Measurements from ENCODE around the gene CDC42EP4. TPM values are rescaled to one million over a fixed set of nuclear protein-coding genes. Genes with fewer than 3 reads are reported as not detected.

The CDC42EP4 gene
- total and polyA plus RNA-seq, 10 of the 15 experiments (the other 5 are each of a cell fraction or from before 2014, with no cell fraction given) = 0.05 to 7.1 (median 2.7) TPM

- WGBS (ENCODE audit: insufficient coverage, insufficient replicate concordance, low lambda C conversion rate, missing lambda C conversion rate) = 82% methylated on average over 9 of the region's 9 CpGs
- FAIRE-seq = no peak
- no peak for ATAC-seq
- Histone ChIP-seq H3K27ac (ENCODE audit: control insufficient read depth, insufficient read depth) (no peak overlapping the region), H3K9me3 (replicated peaks; ENCODE audit: control insufficient read depth, insufficient read depth, low read length) (no peaks in the 10 kb centered on the region), H3K36me3 (ENCODE audit: control insufficient read depth in 2 of 2, insufficient read depth in 2 of 2, low read length in 1 of 2) (no peaks in the 10 kb centered on the region; a peak in 1 of 4 replicates), H3K79me2 (ENCODE audit: control insufficient read depth, insufficient read depth, low read length) (peaks cover 10% of the 10 kb centered on the region), H3K4me3 (no peak overlapping the region), H3K4me1 (ENCODE audit: control insufficient read depth, insufficient read depth, low read length) (peaks cover 31% of the 10 kb centered on the region), H3K27me3 (replicated peaks in 1 of 2; ENCODE audit: control insufficient read depth in 2 of 2, insufficient read depth in 2 of 2, low read length in 1 of 2) (no peaks in the 10 kb centered on the region), H3K9ac (ENCODE audit: control insufficient read depth, insufficient read depth, low read length) (no peak overlapping the region), H3K4me2 (ENCODE audit: control insufficient read depth, insufficient read depth) (no peak overlapping the region), H2AFZ (ENCODE audit: control insufficient read depth, low read depth, low read length) (no peak overlapping the region), H4K20me1 (ENCODE audit: control insufficient read depth, insufficient read depth) (no peaks in the 10 kb centered on the region)
- no TSS peak for BruUV-seq (replicated peaks)
- in situ Hi-C loops (cut with MboI) (no loop called here), intact Hi-C loops (cut with micrococcal nuclease; ENCODE audit: unreplicated experiment) (no loop called here)
- SMC1A ChIA-PET (ENCODE audit: uncharacterized antibody, unreplicated experiment) = no interaction called here
- no peak for DNase-seq (ENCODE audit: low read depth, low spot score)
- POLR2A ChIA-PET = no interaction called here
- CTCF ChIA-PET = no interaction called here
- RAD21 ChIA-PET (ENCODE audit: unreplicated experiment) = interaction anchor here (1.2 kb wide), 1 partner anchor 18 kb away, joined by 3 read pairs; the partner anchor contains the start of gene CDC42EP4
- TF ChIP-seq NFXL1 (IDR thresholded peaks at IDR 0.05; ENCODE audit: borderline replicate concordance) = no peak
- TF ChIP-seq SIN3A (IDR thresholded peaks at IDR 0.05; ENCODE audit: low read depth, low read length) = no peak
Measured at GRCh38 chr17:73293480-73293911, 18.3 kb downstream of the CDC42EP4 start.

DNA sequence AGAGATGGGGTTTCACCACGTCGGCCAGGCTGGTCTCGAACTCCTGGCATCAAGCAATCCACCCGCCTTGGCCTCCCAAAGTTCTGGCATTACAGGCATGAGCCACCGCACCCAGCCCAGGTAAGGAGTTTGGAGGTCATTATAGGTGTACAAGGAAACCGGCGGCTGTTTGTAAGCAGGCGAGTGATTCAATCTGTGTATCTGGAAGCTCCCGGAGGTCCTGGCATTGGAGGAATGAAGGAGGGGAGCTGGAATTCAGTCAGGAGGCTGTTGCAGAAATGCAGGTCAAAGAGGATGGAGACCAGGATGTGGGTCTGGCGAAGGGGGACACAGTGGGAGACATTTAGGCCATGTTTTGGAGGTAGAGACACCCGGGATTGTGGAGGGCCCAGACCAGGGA is 18.8 kb downstream of the CDC42EP4 start:
- in situ Hi-C loops (cut with MboI) = no loop called here
- RAD21 ChIA-PET (ENCODE audit: unreplicated experiment) = interaction anchor here (1.2 kb wide), 1 partner anchor 19 kb away, joined by 3 read pairs; the partner anchor contains the start of gene CDC42EP4
- H3K27ac ChIP-seq (ENCODE audit: control insufficient read depth, insufficient read depth) = no peak overlapping the region
- peaks cover 27% of the 10 kb centered on the region for H3K4me1 ChIP-seq (ENCODE audit: control insufficient read depth, insufficient read depth, low read length)
- H3K4me2 ChIP-seq (ENCODE audit: control insufficient read depth, insufficient read depth) = no peak overlapping the region
- peaks cover 10% of the 10 kb centered on the region for H3K79me2 ChIP-seq (ENCODE audit: control insufficient read depth, insufficient read depth, low read length)
- no peaks in the 10 kb centered on the region for H3K9me3 ChIP-seq (replicated peaks; ENCODE audit: control insufficient read depth, insufficient read depth, low read length)
- SMC1A ChIA-PET (ENCODE audit: uncharacterized antibody, unreplicated experiment) = no interaction called here
- POLR2A ChIA-PET = no interaction called here
- intact Hi-C loops (cut with micrococcal nuclease; ENCODE audit: unreplicated experiment) = no loop called here
- 98% methylated on average over 11 of the region's 11 CpGs for WGBS (ENCODE audit: insufficient coverage, insufficient replicate concordance, low lambda C conversion rate, missing lambda C conversion rate)
- CTCF ChIA-PET = no interaction called here
- DNase-seq (ENCODE audit: low read depth, low spot score) (no peak), ATAC-seq (no peak), FAIRE-seq (no peak)
- no peaks in the 10 kb centered on the region for H3K27me3 ChIP-seq (replicated peaks in 1 of 2; ENCODE audit: control insufficient read depth in 2 of 2, insufficient read depth in 2 of 2, low read length in 1 of 2)
- TF ChIP-seq POLR2AphosphoS2 (IDR thresholded peaks at IDR 0.05; ENCODE audit: low read depth, low read length) (no peak), CBX3 (IDR thresholded peaks at IDR 0.05; ENCODE audit: borderline replicate concordance, low read depth) (no peak)
- BruUV-seq (replicated peaks) = no TSS peak
- H3K4me3 ChIP-seq = no peak overlapping the region
- no peak overlapping the region for H3K9ac ChIP-seq (ENCODE audit: control insufficient read depth, insufficient read depth, low read length)
- H3K36me3 ChIP-seq (ENCODE audit: control insufficient read depth in 2 of 2, insufficient read depth in 2 of 2, low read length in 1 of 2) = no peaks in the 10 kb centered on the region; a peak in 1 of 4 replicates
- no peaks in the 10 kb centered on the region for H4K20me1 ChIP-seq (ENCODE audit: control insufficient read depth, insufficient read depth)
- H2AFZ ChIP-seq (ENCODE audit: control insufficient read depth, low read depth, low read length) = no peak overlapping the region

Measured in GM12878 (cell line).